HG03196 (cell line): ENCODE measurements around the gene GPRC5C.
"Not testable (repeated sequence)": the region's sequence is repeated elsewhere in the genome, so short reads cannot be mapped to it uniquely, and the experiment has no call there.

Experiments
- ATAC-seq: cut with Tn5 transposase; IDR thresholded peaks from one replicate; pipeline ENCODE4 v1.9.1; 2021; ENCODE audit not compliant: unreplicated experiment

GPRC5C gene

DNA sequence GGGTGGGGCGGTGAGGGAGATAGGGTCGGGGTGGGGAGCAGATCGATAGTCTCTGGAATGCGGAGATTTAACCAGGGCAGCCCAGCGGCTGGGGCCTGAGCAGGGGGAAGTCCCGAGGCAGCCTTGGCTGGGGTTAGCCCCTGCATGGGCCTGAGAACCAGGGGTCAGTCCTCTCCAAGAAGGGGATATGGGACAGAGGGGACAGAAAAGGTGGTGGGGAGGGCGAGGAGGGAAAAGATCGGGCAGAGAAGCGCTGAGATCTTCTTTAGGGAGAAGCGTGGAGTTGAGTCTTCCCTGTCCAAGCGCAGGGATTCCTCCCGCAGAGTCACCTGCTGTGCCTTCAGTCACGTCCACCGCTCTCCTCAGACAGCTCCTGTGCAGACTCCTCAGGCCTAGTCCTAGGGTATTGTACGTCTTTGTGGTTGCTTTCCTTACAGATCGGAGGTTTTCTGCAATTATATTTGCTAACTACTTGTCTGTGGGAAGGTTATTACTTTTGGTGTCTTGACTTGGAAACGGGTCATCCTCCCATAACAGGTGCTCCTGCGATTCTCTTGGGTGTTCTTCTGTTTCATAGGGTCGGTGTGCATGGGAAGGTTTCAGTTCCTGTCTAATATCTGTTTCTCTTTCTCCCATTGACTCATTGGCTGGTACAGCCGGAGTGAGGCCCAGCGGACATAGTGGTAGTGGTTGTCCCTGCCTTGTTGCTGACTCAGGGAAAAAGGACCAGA is 35.5 kb downstream of the GPRC5C start:
- peak; percentile 59 for ATAC-seq

DNA sequence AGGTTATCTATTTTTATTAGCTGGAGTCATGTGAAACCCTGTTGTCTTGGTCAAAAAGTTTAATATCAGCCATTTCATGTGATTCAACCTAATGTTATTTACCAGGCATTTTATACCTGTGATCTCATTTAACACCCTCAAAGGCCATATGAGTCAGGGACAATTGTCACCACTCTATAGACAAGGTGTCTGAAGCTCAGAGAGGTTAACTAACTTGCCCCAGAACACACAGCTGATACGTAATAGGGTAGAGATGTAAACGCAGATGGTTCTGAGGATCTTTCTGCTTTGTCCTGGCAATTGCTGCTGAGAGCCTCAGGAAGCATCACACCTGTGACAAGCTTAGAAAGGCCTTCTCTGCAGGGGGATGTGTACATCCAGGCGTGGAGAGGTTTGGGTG is 39.5 kb downstream of the GPRC5C start:
- ATAC-seq, result no peak

DNA sequence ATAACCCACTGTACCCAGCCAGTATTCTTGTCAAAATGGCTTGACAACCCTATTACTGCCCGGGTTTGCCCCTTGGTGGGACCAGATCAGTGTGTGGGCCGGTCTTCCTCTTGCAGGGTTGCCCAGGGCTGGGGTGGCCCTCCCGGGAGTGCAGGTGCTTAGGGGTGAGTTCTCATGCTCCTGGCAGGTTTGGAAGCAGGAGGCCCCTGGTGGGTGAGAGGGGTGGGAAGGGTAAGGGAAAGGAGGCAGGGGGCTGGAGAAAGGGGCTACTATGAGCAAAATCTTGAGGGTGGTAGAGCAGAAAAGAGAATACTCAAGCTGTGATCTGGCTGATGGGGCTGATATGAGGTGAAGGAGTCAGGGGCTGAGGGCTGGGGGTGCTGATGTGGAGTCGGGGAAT is 41.0 kb downstream of the GPRC5C start:
- no peak for ATAC-seq

DNA sequence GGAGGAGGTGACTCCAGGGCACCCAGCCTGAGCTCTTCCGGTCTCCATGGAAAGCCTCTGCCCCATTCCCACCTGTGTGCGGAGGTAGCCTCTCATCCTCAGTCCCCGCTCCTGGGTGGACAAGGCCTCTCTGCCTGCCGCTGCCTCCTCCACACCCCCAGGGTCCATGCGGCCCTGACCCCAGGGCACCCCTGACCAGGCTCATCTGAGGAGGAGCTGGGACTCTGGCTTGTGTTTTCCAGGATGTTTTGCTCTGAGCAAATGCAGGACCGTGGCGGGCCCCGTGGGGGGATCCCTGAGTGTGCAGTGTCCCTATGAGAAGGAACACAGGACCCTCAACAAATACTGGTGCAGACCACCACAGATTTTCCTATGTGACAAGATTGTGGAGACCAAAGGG is 41.4 kb downstream of the GPRC5C start:
- no peak for ATAC-seq

DNA sequence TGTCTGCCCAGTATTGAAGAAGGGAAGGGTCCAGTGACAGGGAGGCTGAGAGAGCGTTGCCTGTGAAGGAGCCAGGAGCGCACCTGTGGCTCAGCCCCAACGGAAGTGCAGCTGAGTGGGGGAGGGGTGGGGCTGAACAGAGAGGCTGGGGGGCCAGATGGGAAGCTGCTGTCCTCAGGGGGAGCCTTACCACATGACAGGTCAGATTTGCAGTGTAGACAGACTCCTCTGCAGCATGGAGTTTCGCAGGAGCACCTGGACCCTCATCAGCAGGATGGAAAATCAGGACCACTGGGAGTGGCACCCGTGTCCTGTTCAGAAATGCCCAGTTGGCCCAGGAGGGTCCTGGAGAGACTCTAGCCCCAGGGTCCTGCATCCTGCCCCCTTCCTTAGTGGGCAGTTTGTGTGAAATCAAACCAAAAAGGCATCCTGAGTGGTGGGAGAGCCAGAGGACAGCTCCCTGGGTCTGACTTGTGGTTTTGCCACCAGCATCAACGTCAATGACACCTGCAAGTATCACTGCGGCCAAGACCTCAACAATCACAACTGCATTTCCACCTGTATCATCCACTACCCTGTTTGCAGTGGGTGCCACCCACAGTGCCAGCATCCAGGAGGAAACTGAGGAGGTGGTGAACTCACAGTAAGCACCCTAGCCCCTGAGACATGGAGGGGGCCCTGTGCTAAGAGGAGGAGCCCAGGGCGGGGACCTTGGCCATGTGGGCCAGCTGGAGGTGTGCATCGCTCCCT is 42.3 kb downstream of the GPRC5C start:
- no peak for ATAC-seq

DNA sequence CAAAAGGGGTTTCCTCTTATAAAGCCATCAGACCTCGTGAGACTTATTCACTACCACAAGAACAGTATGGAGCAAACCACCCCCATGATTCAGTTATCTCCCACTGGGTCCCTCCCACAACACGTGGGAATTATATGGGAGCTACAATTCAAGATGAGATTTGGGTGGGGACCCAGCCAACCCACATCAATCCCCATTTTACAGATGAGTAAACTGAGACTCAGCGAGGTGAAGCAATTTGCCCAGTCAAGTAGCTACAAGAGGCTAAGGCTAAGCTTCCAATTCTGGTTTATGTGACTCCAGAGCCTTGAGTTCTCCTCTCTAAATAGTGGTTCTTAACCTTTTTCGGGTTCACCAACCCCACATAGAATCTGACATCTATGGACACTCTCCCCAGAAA is 43.3 kb downstream of the GPRC5C start:
- ATAC-seq, result no peak

DNA sequence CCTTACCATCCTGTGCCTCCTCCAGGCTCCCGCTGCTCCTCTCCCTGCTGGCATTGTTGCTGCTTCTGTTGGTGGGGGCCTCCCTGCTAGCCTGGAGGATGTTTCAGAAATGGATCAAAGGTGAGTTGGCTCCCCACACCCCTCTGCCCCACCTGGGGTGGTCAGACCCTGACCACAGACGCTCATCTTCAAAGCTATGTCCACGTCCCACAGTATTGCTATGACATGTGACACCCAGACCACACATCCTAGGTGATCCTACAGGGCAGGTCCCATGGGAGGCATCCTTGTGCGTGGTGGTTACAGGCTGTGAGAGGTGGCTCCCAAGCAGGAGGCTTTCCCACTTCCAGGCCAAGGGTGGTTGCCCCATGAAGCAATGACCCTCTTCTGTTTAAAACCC is 45.5 kb downstream of the GPRC5C start:
- ATAC-seq, result no peak

DNA sequence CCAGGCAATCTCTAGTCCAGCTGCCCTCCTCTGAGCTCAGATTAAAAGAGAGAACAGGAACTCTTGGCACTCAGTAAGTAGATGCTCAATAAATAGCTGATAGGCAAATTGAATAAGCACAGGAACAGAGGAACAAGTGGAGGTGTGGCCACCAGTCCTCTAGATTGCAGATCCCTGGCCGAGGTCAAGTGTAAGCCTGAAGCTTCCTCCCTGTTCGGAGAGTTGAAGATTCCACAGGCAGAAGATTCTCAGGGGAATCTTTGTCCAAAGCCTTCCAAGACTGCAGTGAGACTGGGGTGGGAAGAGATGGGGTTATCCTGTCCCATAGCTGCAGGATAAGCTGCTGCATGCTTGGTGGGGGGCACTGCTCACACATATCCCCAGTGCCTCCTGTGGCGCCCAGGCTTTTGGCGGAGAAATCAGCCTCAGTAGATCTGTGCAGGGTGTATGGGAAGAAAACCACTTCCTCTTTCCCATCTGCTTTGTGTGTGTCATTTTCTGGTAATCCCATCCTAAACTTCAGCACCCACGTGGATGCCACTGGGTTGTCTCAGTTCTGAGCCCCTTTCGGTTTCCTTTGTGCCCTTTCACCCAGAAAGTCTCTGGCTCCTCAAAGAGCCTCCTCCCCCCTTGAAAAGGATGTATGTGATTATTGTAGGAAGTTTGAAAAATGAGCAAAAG is 46.7 kb downstream of the GPRC5C start:
- no peak for ATAC-seq

DNA sequence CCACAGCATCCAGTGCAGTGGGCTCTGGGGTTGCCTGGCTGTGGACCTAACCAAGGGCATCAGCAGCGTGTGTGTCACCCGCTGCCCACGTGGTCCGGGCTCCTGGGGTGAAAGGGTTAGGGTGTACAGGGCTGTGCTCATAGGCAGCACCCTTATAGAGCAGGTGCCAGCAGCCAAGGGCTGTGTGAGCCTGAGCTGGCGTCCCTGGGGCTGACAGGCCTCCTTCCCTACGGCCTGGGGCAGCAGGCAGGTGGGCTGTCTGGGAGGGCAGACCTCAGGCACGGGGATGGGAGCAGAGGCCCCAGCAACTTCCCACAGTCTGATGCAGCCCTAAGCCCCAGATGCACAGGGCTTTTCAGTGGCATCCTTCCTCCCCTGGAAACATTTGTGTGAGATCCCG is 48.4 kb downstream of the GPRC5C start:
- no peak for ATAC-seq

DNA sequence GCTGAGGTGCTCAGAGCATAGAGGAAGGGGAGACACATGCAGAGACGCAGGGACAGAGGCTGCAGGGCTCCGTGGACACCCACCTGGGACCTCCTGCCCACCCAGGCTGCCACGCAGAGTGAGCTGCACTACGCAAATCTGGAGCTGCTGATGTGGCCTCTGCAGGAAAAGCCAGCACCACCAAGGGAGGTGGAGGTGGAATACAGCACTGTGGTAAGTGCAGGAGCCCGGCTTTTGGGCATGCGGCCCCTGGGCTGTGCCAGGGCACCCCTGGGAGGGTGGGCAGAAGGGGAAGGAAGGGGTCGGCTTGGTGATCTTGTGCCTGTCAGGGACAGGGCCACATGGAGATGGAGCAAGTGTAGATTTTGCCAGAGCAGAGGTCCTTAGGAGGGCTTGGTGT is 49.7 kb downstream of the GPRC5C start:
- ATAC-seq, result no peak

DNA sequence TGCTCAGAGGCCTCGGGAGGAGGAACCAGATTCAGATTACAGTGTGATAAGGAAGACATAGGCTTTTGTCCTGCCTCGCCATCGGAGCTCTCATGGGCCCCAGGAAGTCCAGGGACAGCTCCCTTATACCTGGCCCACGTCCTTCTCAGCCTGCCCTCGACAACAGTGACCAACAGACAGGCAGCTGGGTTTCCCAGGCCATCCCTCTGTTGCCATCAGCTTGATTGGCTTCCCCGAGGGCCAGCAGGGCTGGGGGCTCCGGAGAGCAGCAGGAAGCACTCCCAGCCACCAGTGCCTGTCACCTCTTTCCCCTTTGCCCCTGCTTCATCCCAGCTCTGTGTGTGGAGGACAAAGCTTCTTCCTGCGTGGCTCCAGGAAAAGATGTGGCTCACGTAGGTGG is 52.2 kb downstream of the GPRC5C start:
- ATAC-seq, result no peak

DNA sequence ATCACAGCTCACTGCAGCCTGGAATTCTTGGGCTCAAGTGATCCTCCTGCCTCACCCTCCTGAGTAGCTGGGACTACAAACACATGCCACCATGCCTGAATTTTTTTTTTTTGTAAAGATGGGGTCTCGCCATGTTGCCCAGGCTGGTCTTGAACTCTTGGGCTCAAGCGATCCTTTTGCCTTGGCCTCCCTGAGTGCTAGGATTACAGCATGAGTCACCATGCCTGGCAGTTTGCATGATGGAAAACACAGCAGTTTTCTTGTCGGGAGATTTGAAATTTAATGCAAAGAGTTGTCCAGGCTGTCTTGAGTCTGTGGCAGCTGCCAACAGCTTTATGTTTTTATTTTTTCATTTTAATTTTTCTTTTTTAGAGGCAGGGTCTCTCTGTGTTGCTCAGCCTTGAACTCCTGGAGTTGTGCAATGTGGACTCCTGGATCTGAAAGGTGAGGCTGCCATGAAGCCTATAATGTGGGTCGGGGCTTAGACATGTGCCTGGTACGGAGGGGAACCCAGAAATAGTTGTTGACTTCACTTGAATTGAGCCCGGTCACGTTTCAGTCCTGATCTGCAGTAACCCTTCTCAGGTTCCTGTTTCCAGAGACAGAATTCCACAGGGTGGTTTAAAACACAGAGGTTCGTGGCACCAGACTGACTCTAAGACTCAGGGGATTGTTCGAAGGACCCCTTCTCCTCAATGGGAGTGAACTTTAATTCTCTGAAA is 53.3 kb downstream of the GPRC5C start:
- ATAC-seq, result no peak

DNA sequence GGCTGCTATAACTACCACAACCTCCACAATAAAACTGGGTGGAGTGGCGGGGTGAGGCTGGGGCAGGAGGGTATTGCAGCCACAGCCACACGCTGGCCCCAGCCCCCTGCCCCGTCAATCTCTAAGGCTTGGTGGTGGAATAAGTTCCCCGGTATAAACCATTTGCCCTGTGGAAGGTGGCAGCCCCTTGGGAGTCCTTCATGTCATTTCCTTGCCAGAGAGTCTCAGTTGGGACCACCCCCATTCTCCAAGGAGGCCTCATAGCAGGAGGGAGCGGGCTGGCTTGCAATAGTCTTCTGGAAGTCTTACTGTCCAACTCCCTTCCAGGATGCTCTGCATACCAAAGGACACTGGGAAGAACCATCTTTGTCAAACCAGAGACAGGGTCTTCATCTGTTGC is 54.0 kb downstream of the GPRC5C start:
- ATAC-seq, result no peak

DNA sequence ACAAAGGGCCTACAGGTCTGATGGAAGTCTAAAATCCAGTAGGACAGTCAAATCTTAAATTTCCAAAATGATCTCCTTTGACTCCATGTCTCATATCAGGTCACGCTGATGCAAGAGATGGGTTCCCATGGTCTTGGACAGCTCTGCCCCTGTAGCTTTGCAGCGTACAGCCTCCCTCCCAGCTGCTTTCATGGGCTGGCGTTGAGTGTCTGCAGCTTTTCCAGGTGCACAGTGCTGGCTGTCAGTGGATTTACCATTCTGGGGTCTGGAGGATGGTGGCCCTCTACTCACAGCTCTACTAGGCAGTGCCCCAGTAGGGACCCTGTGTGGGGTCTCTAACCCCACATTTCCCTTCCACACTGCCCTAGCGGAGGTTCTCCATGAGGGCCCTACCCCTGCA is 56.4 kb downstream of the GPRC5C start:
- not testable (repeated sequence) for ATAC-seq

DNA sequence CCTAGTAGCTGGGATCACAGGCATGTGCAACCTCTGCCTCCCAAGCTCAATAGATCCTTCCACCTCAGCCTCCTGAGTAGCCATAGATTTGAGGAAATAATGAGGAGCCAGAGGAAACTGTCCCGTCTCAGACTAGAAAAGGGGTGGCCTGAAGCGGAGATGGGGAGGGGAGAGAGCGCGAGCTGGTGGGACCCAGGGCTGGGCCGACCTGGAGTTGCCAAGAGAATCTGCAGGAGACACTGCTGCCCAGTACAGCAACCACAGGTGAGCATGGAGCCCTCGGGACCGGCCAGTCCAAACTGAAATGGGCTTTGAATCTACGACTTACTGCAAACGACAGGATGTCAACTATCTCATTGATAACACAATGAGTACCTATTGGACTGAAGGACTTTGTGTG is 58.8 kb downstream of the GPRC5C start:
- no peak for ATAC-seq

DNA sequence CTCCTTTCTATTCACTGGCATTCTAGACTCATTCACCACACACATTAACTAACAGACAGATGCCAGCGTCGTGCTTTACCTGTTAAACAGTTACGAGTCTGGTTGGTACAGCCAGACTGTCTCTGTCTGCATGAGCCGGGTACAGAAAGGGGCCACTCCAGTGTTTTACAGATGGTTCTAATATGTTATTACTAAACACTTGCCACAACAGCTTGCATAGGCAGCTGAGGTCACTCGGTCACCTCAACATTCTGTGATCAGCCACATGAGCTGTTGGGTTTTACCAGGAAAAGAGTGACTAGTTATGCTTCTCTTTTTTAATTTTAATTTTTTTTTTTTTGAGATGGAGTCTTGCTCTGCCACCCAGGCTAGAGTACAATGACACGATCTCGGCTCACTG is 59.7 kb downstream of the GPRC5C start:
- no peak for ATAC-seq

DNA sequence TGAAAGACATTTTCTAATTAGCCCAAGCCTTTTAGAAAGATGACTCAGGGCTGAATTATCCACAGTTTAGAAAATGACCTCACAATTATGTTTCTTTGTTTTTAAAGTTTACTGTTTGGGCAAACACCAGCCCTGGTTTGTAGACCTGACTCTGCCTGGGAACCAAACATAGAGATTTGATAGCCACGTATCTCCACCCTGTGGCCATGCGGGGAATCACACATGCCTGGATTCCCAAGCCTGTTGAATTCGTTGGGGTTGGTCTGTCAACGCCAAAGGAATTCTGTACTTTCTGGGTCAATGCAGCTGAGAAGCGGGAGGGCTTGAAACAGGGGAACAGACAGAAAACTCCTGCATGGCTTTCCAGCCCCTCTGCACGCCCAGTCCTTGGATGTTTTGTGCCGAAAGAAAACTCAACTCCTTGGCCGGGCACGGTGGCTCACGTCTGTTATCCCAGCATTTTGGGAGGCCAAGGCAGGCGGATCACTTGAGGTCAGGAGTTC is 61.5 kb downstream of the GPRC5C start:
- ATAC-seq, result peak; percentile 56
